Naive thymus-derived CD8-positive, alpha-beta T cell (primary cell): ENCODE measurements around the gene ZBTB32. TPM values are rescaled to one million over a fixed set of nuclear protein-coding genes. Genes with fewer than 3 reads are reported as not detected.

Source experiments
- ATAC-seq, 2 donors: fragments of 150-1000 bp; cut with Tn5 transposase in 1 of 2; sonication (Bioruptor Pico), chemical (Tn5 transposase) in 1 of 2; 1 replicate in 1 of 2; 2 replicates in 1 of 2; pipeline ENCODE4 v1.10.0; 2021; ENCODE audit warnings: mild to moderate bottlenecking in 2 of 2, moderate library complexity in 2 of 2
- POLR2A ChIA-PET: fragments of 350-600 bp; sonication (Branson Sonifier 250); formaldehyde crosslinking; loops from one replicate; lab custom pipeline; 2021; ENCODE audit warnings: antibody characterized with exemption; lab: Charles Lee
- DNase-seq, 10 donors: peaks; one replicate each; pipeline versions ENCODE4 v3.0.0 to v3.0.0-alpha.2; 2020 to 2022
- H3K27ac Mint-ChIP-seq, 10 donors: one replicate each; pipeline ENCODE4 v1.8.0; 2020 to 2022; ENCODE audit warnings: mild to moderate bottlenecking in 10 of 10, mixed read lengths in 10 of 10, moderate library complexity in 4 of 10, inconsistent platforms in 1 of 10
- H3K27me3 Mint-ChIP-seq, 5 donors: one replicate each; pipeline ENCODE4 v1.8.0; 2021 to 2022; ENCODE audit warnings: mixed read lengths in 5 of 5
- H3K36me3 Mint-ChIP-seq, 3 donors: one replicate each; pipeline ENCODE4 v1.8.0; 2020 to 2022; ENCODE audit warnings: mixed read lengths in 3 of 3, mild to moderate bottlenecking in 2 of 3, inconsistent platforms in 1 of 3
- H3K4me1 Mint-ChIP-seq, 4 donors: one replicate each; pipeline ENCODE4 v1.8.0; 2021 to 2022; ENCODE audit warnings: mixed read lengths in 4 of 4
- H3K4me3 Mint-ChIP-seq, 10 donors: one replicate each; pipeline ENCODE4 v1.8.0; 2020 to 2022; ENCODE audit warnings: mild to moderate bottlenecking in 10 of 10, mixed read lengths in 10 of 10, moderate library complexity in 6 of 10, inconsistent platforms in 1 of 10
- H3K9me3 Mint-ChIP-seq, 9 donors: one replicate each; pipeline ENCODE4 v1.8.0; 2020 to 2022; ENCODE audit warnings: mixed read lengths in 9 of 9, mild to moderate bottlenecking in 3 of 9, inconsistent platforms in 1 of 9, moderate library complexity in 1 of 9
- polyA plus RNA-seq, 3 donors: library from polyadenylated mRNA; unstranded; fragments of 300-500 nt; fragmentation: Illumina TruSeq; gene quantifications; one replicate each; pipeline ENCODE4 v1.2.3, GENCODE V29; 2021
- total RNA-seq, 8 experiments: library from RNA in 2 of 8; stranded (reverse) in 2 of 8; gene quantifications; one replicate each; pipeline ENCODE4 v1.2.3 and lab custom pipeline; 2021 to 2026

ZBTB32 gene
- total and polyA plus RNA-seq, 5 experiments from 2014 or later, result 0.15 to 0.68 (median 0.36) TPM

DNA sequence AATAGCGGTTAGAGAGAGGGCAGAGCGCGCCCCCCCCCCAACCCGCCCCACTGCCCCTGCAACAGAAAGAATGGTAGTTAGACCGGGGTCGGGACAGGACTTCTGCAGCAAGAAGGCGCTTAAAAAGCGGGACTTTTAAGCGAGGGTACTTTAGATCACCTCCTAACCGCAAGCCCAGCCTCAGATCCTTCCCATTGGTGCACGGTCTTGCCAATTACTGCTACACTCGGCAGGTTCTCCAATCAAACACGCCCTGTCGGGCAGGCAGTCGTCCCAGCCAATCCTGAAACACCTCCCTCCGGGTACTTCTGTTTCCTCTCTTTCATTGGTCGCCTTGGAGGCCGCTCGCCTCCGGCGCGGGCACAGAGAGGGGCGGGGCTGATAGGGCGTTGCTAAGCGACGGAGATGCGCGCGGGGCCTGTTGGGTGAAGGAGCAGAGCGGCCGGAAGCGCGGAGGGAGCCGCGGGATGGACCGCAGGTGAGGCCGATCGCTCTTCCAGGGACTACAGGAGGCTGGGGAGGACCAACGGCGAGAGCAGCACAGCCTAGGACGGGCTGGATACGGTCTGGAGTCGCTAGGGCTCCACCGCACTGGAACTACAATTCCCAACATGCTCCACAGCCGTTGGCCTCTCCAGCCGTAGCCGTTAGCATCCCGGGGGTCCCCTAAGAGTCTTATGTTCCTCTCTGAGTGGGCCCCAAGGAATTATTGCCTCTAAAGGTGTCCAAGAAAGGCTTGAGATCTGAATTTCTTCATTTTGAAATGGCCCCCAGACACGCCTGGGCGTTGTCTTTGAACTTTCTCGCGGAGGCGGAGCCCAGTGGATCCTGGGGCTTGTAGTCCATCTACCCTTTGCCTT is 53.6 kb downstream of the ZBTB32 start, which contains the start of gene PROSER3:
Gene PROSER3, plus strand, starts transcription at position 428 of the 860 bp plus-strand sequence. Its CDS starts 40 bp downstream, at position 468.
- peaks cover 2 to 12% (median 9%) of the 10 kb centered on the region in 5 donors for H3K27me3 Mint-ChIP-seq
- DNase-seq (peak; percentile 91 to 100 (median 99)), ATAC-seq (peak; percentile 97)
- peaks cover 18 to 41% (median 40%) of the 10 kb centered on the region in 4 donors for H3K4me1 Mint-ChIP-seq
- no peaks in the 10 kb centered on the region for H3K9me3 Mint-ChIP-seq
- peak within 1 kb of the TSS; percentile 90 to 99 (median 98) for H3K4me3 Mint-ChIP-seq
- peaks cover 0 to 34% (median 5%) of the 10 kb centered on the region in 3 donors for H3K36me3 Mint-ChIP-seq
- POLR2A ChIA-PET, result interaction anchor here (0.9 to 4.1 kb wide), 7 partner anchors 10 to 55 kb away, joined by 4 to 36 read pairs (median 6); partner anchors contain the start of genes IGFLR1, LIN37, PSENEN and U2AF1L4
- H3K27ac Mint-ChIP-seq, result peak within 1 kb of the TSS; percentile 93 to 98 (median 96)

DNA sequence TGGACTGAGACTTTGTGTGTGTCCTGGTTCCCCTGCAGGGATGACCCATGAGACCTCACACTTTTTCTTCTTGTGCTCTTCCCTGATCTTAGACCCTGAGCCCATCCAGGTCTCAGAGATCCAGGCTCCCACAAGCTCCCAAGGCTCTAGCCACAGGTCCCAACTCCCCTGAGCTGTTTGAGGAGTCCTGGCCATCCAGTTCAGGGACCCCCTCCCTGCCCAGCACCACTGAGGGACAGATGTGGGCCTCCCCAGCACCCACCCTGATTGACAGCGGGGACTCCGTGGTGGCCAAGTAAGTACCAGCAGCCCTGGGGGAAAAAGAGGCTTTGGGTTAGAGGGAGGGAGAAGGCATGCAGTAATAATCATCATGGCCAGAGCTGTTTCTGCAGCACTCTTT is 55.3 kb downstream of the ZBTB32 start:
- peaks cover 17 to 41% (median 40%) of the 10 kb centered on the region in 4 donors for H3K4me1 Mint-ChIP-seq
- H3K4me3 Mint-ChIP-seq, result peak overlapping the region; percentile 16 to 98 (median 78)

DNA sequence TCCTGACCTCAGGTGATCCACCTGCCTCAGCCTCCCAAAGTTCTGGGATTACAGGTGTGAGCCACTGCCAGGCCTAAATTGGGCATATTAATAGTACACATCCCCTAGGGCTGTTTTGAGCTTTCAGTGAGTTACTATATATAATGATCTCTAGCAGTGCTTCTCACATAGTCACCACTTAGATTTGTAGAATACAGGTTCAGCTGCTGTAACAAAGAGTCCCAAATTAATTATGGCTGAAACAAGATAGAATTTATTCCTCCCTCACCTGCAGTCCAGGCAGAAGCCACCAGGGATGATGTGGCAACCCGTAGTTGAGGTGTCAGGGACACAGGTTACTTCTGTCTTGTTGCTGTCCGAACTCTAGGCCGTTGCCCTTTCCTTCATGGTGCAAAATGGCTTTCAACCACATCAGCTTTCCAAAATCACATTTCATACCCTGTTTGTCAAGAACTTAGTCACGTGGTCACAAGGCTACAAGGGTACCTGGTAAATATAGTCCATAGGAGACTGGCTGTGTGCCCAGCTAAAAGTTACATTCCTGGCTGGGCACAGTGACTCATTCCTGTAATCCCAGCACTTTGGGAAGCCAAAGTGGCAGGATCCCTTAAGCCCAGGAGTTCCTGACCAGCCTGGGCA is 56.5 kb downstream of the ZBTB32 start:
- no peak overlapping the region for H3K27ac Mint-ChIP-seq
- H3K9me3 Mint-ChIP-seq, result no peaks in the 10 kb centered on the region
- peaks cover 0 to 42% (median 0%) of the 10 kb centered on the region in 3 donors for H3K36me3 Mint-ChIP-seq
- H3K27me3 Mint-ChIP-seq, result peaks cover 0 to 8% (median 5%) of the 10 kb centered on the region in 5 donors
- POLR2A ChIA-PET, result interaction anchor here (1.8 kb wide), 1 partner anchor 16 kb away, joined by 7 read pairs; the partner anchor contains the start of genes PSENEN and U2AF1L4
- ATAC-seq (no peak), DNase-seq (no peak)
- H3K4me3 Mint-ChIP-seq, result peak overlapping the region in 1 of 10 donors; percentile 30
- H3K4me1 Mint-ChIP-seq, result peaks cover 13 to 38% (median 34%) of the 10 kb centered on the region in 4 donors

More for the DNA sequence above, 55.3 kb downstream of the ZBTB32 start:
- peaks cover 2 to 11% (median 9%) of the 10 kb centered on the region in 5 donors for H3K27me3 Mint-ChIP-seq
- POLR2A ChIA-PET, result interaction anchor here (1.3 to 1.8 kb wide), 2 partner anchors 15 to 18 kb away, joined by 4 to 7 read pairs; partner anchors contain the start of genes IGFLR1, PSENEN and U2AF1L4
- H3K36me3 Mint-ChIP-seq, result peaks cover 0 to 40% (median 0%) of the 10 kb centered on the region in 3 donors
- DNase-seq (no peak), ATAC-seq (no peak)
- H3K9me3 Mint-ChIP-seq, result no peaks in the 10 kb centered on the region
- H3K27ac Mint-ChIP-seq, result peak overlapping the region in 4 of 10 donors; percentile 16 to 85 (median 46)

DNA sequence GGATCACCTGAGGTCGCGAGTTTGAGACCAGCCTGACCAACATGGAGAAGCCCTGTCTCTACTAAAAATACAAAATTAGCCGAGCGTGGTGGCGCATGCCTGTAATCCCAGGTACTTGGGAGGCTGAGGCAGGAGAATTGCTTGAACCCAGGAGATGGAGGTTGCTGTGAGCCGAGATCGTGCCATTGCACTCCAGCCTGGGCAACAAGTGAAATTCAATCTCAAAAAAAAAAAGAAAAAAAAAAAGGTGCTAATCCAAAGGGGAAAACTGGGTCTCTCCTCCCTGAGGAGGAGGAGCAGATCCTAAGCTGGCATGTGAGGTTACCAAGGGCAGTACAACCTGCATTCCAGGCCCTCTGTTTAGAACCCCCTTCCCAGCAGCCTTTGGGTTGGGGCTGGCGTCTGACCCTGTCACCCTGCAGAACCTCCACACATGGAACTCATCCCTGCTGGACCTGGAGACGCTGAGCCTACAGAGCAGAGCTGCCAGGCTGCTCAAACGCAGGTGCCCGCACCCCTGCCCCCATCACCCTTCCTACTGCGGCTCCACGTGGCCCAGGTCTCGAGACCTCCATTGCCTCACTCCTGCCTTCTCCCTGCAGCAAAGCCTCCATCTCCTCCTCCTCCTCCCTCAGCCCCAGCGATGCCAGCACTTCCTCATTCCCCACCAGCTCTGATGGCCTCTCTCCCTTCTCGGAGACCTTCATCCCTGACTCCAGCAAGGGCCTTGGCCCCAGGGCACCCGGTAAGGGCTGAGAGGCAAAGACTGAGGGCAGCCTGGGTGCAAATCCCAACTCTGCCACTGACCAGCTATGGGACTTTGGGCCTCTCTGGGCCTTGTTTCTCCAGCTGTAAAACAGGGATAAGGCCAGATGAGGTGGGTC is 60.3 kb downstream of the ZBTB32 start:
- H3K27ac Mint-ChIP-seq, result no peak overlapping the region
- peaks cover 2 to 12% (median 6%) of the 10 kb centered on the region in 4 donors for H3K4me1 Mint-ChIP-seq
- H3K27me3 Mint-ChIP-seq, result no peaks in the 10 kb centered on the region
- no peak for DNase-seq
- peaks cover 0 to 51% (median 3%) of the 10 kb centered on the region in 3 donors for H3K36me3 Mint-ChIP-seq
- H3K9me3 Mint-ChIP-seq, result no peaks in the 10 kb centered on the region
- ATAC-seq, result no peak
- H3K4me3 Mint-ChIP-seq, result no peak overlapping the region
- POLR2A ChIA-PET, result interaction anchor here (1.3 kb wide), 1 partner anchor 17 kb away, joined by 4 read pairs; the partner anchor contains the start of gene LIN37

Other genes starting within 250 kb of the ZBTB32 start
- gene KRTDAP, start 214.1 kb upstream of the ZBTB32 start, total RNA-seq, result not detected
- gene KRTDAP, start 214.1 kb upstream of the ZBTB32 start, polyA plus RNA-seq, result not detected
- 1 to 10 TPM; 1.8 to 2.6 TPM for gene DMKN, start 190.9 kb upstream of the ZBTB32 start, total RNA-seq
- gene DMKN, start 190.9 kb upstream of the ZBTB32 start, polyA plus RNA-seq, result 1 to 10 TPM in 1 of 3 donors, under 1 TPM in 2; 0.27 to 5.8 (median 0.42) TPM
- gene SBSN, start 176.2 kb upstream of the ZBTB32 start, total RNA-seq, result under 1 TPM in 1 of 2 experiments, not detected in 1; 0.31 TPM
- gene SBSN, start 176.2 kb upstream of the ZBTB32 start, polyA plus RNA-seq, result not detected
- gene GAPDHS, start 171.1 kb upstream of the ZBTB32 start, total RNA-seq, result not detected
- gene GAPDHS, start 171.1 kb upstream of the ZBTB32 start, polyA plus RNA-seq, result not detected
- gene TMEM147, start 158.9 kb upstream of the ZBTB32 start, total RNA-seq, result 10 to 100 TPM; 31.1 to 34.3 TPM
- gene TMEM147, start 158.9 kb upstream of the ZBTB32 start, polyA plus RNA-seq, result 100 to 1,000 TPM; 151 to 159 (median 157) TPM
- not detected for gene ATP4A, start 140.9 kb upstream of the ZBTB32 start, total RNA-seq
- not detected for gene ATP4A, start 140.9 kb upstream of the ZBTB32 start, polyA plus RNA-seq
- not detected for gene PMIS2, start 118.4 kb upstream of the ZBTB32 start, total RNA-seq
- gene PMIS2, start 118.4 kb upstream of the ZBTB32 start, polyA plus RNA-seq, result not detected
- 10 to 100 TPM; 27.1 to 29.8 TPM for gene HAUS5, start 91.8 kb upstream of the ZBTB32 start, total RNA-seq
- 1 to 10 TPM; 6.6 to 7.7 (median 7.2) TPM for gene HAUS5, start 91.8 kb upstream of the ZBTB32 start, polyA plus RNA-seq
- gene RBM42, start 75.5 kb upstream of the ZBTB32 start, total RNA-seq, result 10 to 100 TPM; 55.5 to 56.2 TPM
- gene RBM42, start 75.5 kb upstream of the ZBTB32 start, polyA plus RNA-seq, result 10 to 100 TPM; 54.1 to 59.7 (median 58.0) TPM
- 1 to 10 TPM in 1 of 2 experiments, under 1 TPM in 1; 0.55 to 1.0 TPM for gene ETV2, start 62.8 kb upstream of the ZBTB32 start, total RNA-seq
- gene ETV2, start 62.8 kb upstream of the ZBTB32 start, polyA plus RNA-seq, result under 1 TPM in 2 of 3 donors, not detected in 1; 0.27 to 0.47 TPM
- 100 to 1,000 TPM; 197 to 212 TPM for gene COX6B1, start 56.2 kb upstream of the ZBTB32 start, total RNA-seq
- gene COX6B1, start 56.2 kb upstream of the ZBTB32 start, polyA plus RNA-seq, result 100 to 1,000 TPM; 824 to 920 (median 852) TPM
- gene UPK1A, start 38.0 kb upstream of the ZBTB32 start, total RNA-seq, result not detected
- gene UPK1A, start 38.0 kb upstream of the ZBTB32 start, polyA plus RNA-seq, result not detected
- 10 to 100 TPM; 73.9 to 79.2 TPM for gene KMT2B, start 13.4 kb downstream of the ZBTB32 start, total RNA-seq
- gene KMT2B, start 13.4 kb downstream of the ZBTB32 start, polyA plus RNA-seq, result 1 to 10 TPM in 1 of 3 donors, under 1 TPM in 2; 0.60 to 2.8 (median 0.83) TPM
- gene IGFLR1, start 37.9 kb downstream of the ZBTB32 start, total RNA-seq, result 10 to 100 TPM; 79.8 to 82.5 TPM
- gene IGFLR1, start 37.9 kb downstream of the ZBTB32 start, polyA plus RNA-seq, result 10 to 100 TPM; 70.2 to 92.7 (median 92.6) TPM
- gene U2AF1L4, start 40.9 kb downstream of the ZBTB32 start, total RNA-seq, result 10 to 100 TPM; 52.7 to 53.1 TPM
- 10 to 100 TPM; 43.1 to 93.1 (median 76.6) TPM for gene U2AF1L4, start 40.9 kb downstream of the ZBTB32 start, polyA plus RNA-seq
- 10 to 100 TPM; 23.0 to 26.2 TPM for gene PSENEN, start 41.1 kb downstream of the ZBTB32 start, total RNA-seq
- gene PSENEN, start 41.1 kb downstream of the ZBTB32 start, polyA plus RNA-seq, result 10 to 100 TPM; 68.7 to 76.5 (median 71.2) TPM
- 10 to 100 TPM; 14.0 to 16.6 TPM for gene LIN37, start 44.0 kb downstream of the ZBTB32 start, total RNA-seq
- 10 to 100 TPM in 1 of 3 donors, 1 to 10 TPM in 2; 5.4 to 15.5 (median 8.1) TPM for gene LIN37, start 44.0 kb downstream of the ZBTB32 start, polyA plus RNA-seq
- not detected for gene HSPB6, start 52.5 kb downstream of the ZBTB32 start, total RNA-seq
- gene HSPB6, start 52.5 kb downstream of the ZBTB32 start, polyA plus RNA-seq, result not detected
- 10 to 100 TPM; 42.0 to 43.5 TPM for gene PROSER3, start 53.6 kb downstream of the ZBTB32 start, total RNA-seq
- 1 to 10 TPM; 3.4 to 7.4 (median 5.8) TPM for gene PROSER3, start 53.6 kb downstream of the ZBTB32 start, polyA plus RNA-seq
- gene ARHGAP33, start 71.0 kb downstream of the ZBTB32 start, total RNA-seq, result 10 to 100 TPM in 1 of 2 experiments, 1 to 10 TPM in 1; 8.7 to 11.1 TPM
- under 1 TPM in 1 of 3 donors, not detected in 2; 0.13 TPM for gene ARHGAP33, start 71.0 kb downstream of the ZBTB32 start, polyA plus RNA-seq
- not detected for gene PRODH2, start 108.3 kb downstream of the ZBTB32 start, total RNA-seq
- not detected for gene PRODH2, start 108.3 kb downstream of the ZBTB32 start, polyA plus RNA-seq
- under 1 TPM in 1 of 2 experiments, not detected in 1; 0.27 TPM for gene NPHS1, start 147.9 kb downstream of the ZBTB32 start, total RNA-seq
- under 1 TPM in 1 of 3 donors, not detected in 2; 0.50 TPM for gene NPHS1, start 147.9 kb downstream of the ZBTB32 start, polyA plus RNA-seq
- gene KIRREL2, start 152.4 kb downstream of the ZBTB32 start, total RNA-seq, result under 1 TPM; 0.96 to 0.99 TPM
- under 1 TPM; 0.16 to 0.77 (median 0.35) TPM for gene KIRREL2, start 152.4 kb downstream of the ZBTB32 start, polyA plus RNA-seq
- gene APLP1, start 164.0 kb downstream of the ZBTB32 start, total RNA-seq, result not detected
- gene APLP1, start 164.0 kb downstream of the ZBTB32 start, polyA plus RNA-seq, result not detected
- 10 to 100 TPM; 42.7 to 48.7 TPM for gene NFKBID, start 196.0 kb downstream of the ZBTB32 start, total RNA-seq
- gene NFKBID, start 196.0 kb downstream of the ZBTB32 start, polyA plus RNA-seq, result 1 to 10 TPM; 1.2 to 2.8 (median 2.5) TPM
- 10 to 100 TPM; 85.7 to 87.7 TPM for gene HCST, start 198.0 kb downstream of the ZBTB32 start, total RNA-seq
- gene HCST, start 198.0 kb downstream of the ZBTB32 start, polyA plus RNA-seq, result 1,000 to 10,000 TPM; 1,254 to 1,751 (median 1,469) TPM
- gene TYROBP, start 203.7 kb downstream of the ZBTB32 start, total RNA-seq, result 1 to 10 TPM; 3.1 to 5.8 TPM
- gene TYROBP, start 203.7 kb downstream of the ZBTB32 start, polyA plus RNA-seq, result 10 to 100 TPM in 1 of 3 donors, 1 to 10 TPM in 2; 4.4 to 72.6 (median 5.6) TPM
- 10 to 100 TPM; 11.2 to 11.4 TPM for gene LRFN3, start 231.8 kb downstream of the ZBTB32 start, total RNA-seq
- gene LRFN3, start 231.8 kb downstream of the ZBTB32 start, polyA plus RNA-seq, result 1 to 10 TPM in 2 of 3 donors, under 1 TPM in 1; 0.62 to 1.4 (median 1.1) TPM